Endodermal cell (in vitro differentiated cells): ENCODE data around the gene PTPRO. TPM values are rescaled to one million over a fixed set of nuclear protein-coding genes. Genes with fewer than 3 reads are reported as not detected.

Experiments
- DNase-seq: peaks from one replicate; pipeline ENCODE4 v3.0.0-alpha.2; 2017
- H3K27ac ChIP-seq: 2 replicates; pipeline ENCODE4 v1.5.1; 2013; ENCODE audit warnings: mild to moderate bottlenecking, low read depth, low read length, moderate library complexity
- H3K27me3 ChIP-seq: 2 replicates; pipeline ENCODE4 v1.6.1; 2013; ENCODE audit warnings: mild to moderate bottlenecking, low read length, moderate library complexity; ENCODE audit not compliant: insufficient read depth, control insufficient read depth, poor library complexity, severe bottlenecking
- H3K36me3 ChIP-seq: 2 replicates; pipeline ENCODE4 v1.7.0; 2013; ENCODE audit warnings: mild to moderate bottlenecking, low read length, moderate library complexity; ENCODE audit not compliant: control insufficient read depth, insufficient read depth
- H3K4me1 ChIP-seq: one replicate; pipeline ENCODE4 v1.7.0; 2013; ENCODE audit warnings: low read length; ENCODE audit not compliant: control insufficient read depth, insufficient read depth
- H3K4me3 ChIP-seq: 2 replicates; pipeline ENCODE4 v1.5.1; 2013; ENCODE audit warnings: mild to moderate bottlenecking, low read length, moderate library complexity
- H3K9ac ChIP-seq: 2 replicates; pipeline ENCODE4 v1.6.1; 2013; ENCODE audit warnings: mild to moderate bottlenecking, low read length, moderate library complexity; ENCODE audit not compliant: poor library complexity, severe bottlenecking; ENCODE audit errors: extremely low read depth
- H3K9me3 ChIP-seq: 2 replicates; pipeline ENCODE4 v1.6.1; 2013; ENCODE audit warnings: mild to moderate bottlenecking, low read length, moderate library complexity; ENCODE audit not compliant: control insufficient read depth
- H3K27ac Mint-ChIP-seq: 2 replicates; pipeline ENCODE4 v1.8.0; 2020; ENCODE audit warnings: mixed read lengths
- H3K27me3 Mint-ChIP-seq: 2 replicates; pipeline ENCODE4 v1.8.0; 2021; ENCODE audit warnings: mild to moderate bottlenecking, mixed read lengths; ENCODE audit not compliant: insufficient read depth
- H3K36me3 Mint-ChIP-seq: 2 replicates; pipeline ENCODE4 v1.8.0; 2020; ENCODE audit warnings: low read depth, mixed read lengths
- H3K4me1 Mint-ChIP-seq: 2 replicates; pipeline ENCODE4 v1.8.0; 2020; ENCODE audit warnings: mixed read lengths
- H3K4me3 Mint-ChIP-seq: 2 replicates; pipeline ENCODE4 v1.8.0; 2020; ENCODE audit warnings: mild to moderate bottlenecking, moderate library complexity, mixed read lengths
- H3K9me3 Mint-ChIP-seq: 2 replicates; pipeline ENCODE4 v1.8.0; 2020; ENCODE audit warnings: mild to moderate bottlenecking, mixed read lengths
- WGBS, 2 experiments: methylation state at CpG; one replicate each; pipeline versions ENCODE4 v1.1.5 to v1.1.7; 2013; ENCODE audit warnings: missing lambda C conversion rate in 2 of 2, mixed read lengths in 1 of 2; ENCODE audit not compliant: insufficient coverage in 1 of 2, insufficient read length in 1 of 2; 5-methylcytosine and 5-hydroxymethylcytosine counted together
- total RNA-seq, 2 donors: library from RNA; stranded (reverse); fragmentation: NEBNext Ultra II Directional in 1 of 2; extraction: Animal tissue kit (Norgen Biotek cat#: 25700) in 1 of 2; gene quantifications; 2 replicates in 1 of 2; 3 replicates in 1 of 2; pipeline ENCODE4 v1.2.1, GENCODE V29; 2021
- TF ChIP-seq, protein P1 (sequence below): fragments of 200-600 bp; sonication (generic); conservative IDR thresholded peaks from 2 replicates; pipeline ENCODE4 v1.5.0; 2021; ENCODE audit warnings: antibody characterized with exemption, mild to moderate bottlenecking

The PTPRO gene
- total RNA-seq, 2 donors from 2014 or later: 0.31 TPM; not detected in 1

- no peaks in the 10 kb centered on the region for H3K27me3 Mint-ChIP-seq
- H3K9ac ChIP-seq: no peak overlapping the region
- H3K9me3 ChIP-seq: no peaks in the 10 kb centered on the region
Measured at GRCh38 chr12:15444523-15444922, 122.2 kb downstream of the PTPRO start.

DNA sequence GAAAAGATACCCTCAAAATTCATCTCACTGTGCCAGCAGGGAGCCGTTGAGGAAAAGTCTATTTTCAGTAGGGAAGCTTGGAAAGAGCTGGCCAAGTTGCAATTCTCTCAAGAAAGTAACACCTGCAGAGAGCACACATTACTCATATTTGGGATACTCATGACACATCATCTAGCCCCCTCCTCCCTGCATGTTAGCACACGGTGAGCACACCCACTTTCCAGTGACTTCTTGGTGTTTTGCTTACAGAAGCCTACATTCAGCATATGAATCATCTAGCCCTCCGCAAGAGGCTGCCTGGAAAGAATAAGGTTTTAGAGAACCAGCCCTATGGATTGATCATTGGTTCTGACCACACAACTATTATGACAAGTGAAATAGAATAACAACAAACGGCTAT is 124.5 kb downstream of the PTPRO start:
- no peak overlapping the region for H3K27ac Mint-ChIP-seq
- Histone ChIP-seq H3K27me3 (no peaks in the 10 kb centered on the region), H3K9me3 (no peaks in the 10 kb centered on the region), H3K36me3 (no peaks in the 10 kb centered on the region), H3K4me1 (no peaks in the 10 kb centered on the region), H3K9ac (no peak overlapping the region), H3K27ac (no peak overlapping the region), H3K4me3 (no peak overlapping the region)
- H3K4me3 Mint-ChIP-seq: no peak overlapping the region
- no peaks in the 10 kb centered on the region for H3K4me1 Mint-ChIP-seq
- no peaks in the 10 kb centered on the region for H3K9me3 Mint-ChIP-seq
- TF ChIP-seq, protein P1, sequence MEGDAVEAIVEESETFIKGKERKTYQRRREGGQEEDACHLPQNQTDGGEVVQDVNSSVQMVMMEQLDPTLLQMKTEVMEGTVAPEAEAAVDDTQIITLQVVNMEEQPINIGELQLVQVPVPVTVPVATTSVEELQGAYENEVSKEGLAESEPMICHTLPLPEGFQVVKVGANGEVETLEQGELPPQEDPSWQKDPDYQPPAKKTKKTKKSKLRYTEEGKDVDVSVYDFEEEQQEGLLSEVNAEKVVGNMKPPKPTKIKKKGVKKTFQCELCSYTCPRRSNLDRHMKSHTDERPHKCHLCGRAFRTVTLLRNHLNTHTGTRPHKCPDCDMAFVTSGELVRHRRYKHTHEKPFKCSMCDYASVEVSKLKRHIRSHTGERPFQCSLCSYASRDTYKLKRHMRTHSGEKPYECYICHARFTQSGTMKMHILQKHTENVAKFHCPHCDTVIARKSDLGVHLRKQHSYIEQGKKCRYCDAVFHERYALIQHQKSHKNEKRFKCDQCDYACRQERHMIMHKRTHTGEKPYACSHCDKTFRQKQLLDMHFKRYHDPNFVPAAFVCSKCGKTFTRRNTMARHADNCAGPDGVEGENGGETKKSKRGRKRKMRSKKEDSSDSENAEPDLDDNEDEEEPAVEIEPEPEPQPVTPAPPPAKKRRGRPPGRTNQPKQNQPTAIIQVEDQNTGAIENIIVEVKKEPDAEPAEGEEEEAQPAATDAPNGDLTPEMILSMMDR: no peak
- WGBS, 2 experiments: 50 to 79% methylated on average over 2 to 4 of the region's 4 CpGs
- DNase-seq: no peak
- H3K36me3 Mint-ChIP-seq: no peaks in the 10 kb centered on the region
- no peaks in the 10 kb centered on the region for H3K27me3 Mint-ChIP-seq

More at GRCh38 chr12:15444523-15444922, 122.2 kb downstream of the PTPRO start:
- Histone ChIP-seq H3K36me3 (no peaks in the 10 kb centered on the region), H3K27ac (no peak overlapping the region), H3K4me3 (no peak overlapping the region), H3K27me3 (no peaks in the 10 kb centered on the region), H3K4me1 (no peaks in the 10 kb centered on the region)
- Mint-ChIP-seq H3K4me3 (no peak overlapping the region), H3K36me3 (no peaks in the 10 kb centered on the region), H3K27ac (no peak overlapping the region), H3K9me3 (no peaks in the 10 kb centered on the region), H3K4me1 (no peaks in the 10 kb centered on the region)
- TF ChIP-seq, protein P1: no peak
- 100% methylated on average over 1 of the region's 4 CpGs; no CpG with 5 or more reads in 1 of the 2 experiments for WGBS, 2 experiments
- no peak for DNase-seq

DNA sequence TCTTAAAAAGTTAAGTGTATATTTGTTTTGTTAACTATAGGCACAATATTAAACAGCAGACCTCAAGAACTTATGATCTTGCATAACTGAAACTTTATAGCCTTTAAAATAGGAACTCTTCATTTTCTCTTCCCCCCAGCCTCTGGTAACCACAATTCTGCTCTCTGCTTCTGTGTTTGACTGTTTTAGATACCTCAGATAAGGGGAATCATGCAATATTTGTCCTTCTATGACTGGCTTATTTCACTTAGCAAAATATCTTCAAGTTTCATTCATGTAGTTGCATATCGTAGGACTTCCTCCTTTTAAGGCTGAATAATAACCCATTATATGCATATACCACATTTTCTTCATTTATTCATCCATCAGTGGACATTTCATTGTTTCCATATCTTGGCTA is 131.3 kb downstream of the PTPRO start:
- DNase-seq: no peak
- Histone ChIP-seq H3K9ac (no peak overlapping the region), H3K4me1 (no peaks in the 10 kb centered on the region), H3K9me3 (peaks cover 8% of the 10 kb centered on the region), H3K27me3 (peaks cover 14% of the 10 kb centered on the region), H3K27ac (no peak overlapping the region), H3K4me3 (no peak overlapping the region), H3K36me3 (no peaks in the 10 kb centered on the region)
- peaks cover 8% of the 10 kb centered on the region for H3K9me3 Mint-ChIP-seq
- no peak overlapping the region for H3K4me3 Mint-ChIP-seq
- no peaks in the 10 kb centered on the region for H3K36me3 Mint-ChIP-seq
- no peak overlapping the region for H3K27ac Mint-ChIP-seq
- WGBS, 2 experiments: 85 to 86% methylated on average over 1 of the region's 1 CpG
- TF ChIP-seq, protein P1: no peak
- peaks cover 4% of the 10 kb centered on the region for H3K27me3 Mint-ChIP-seq
- no peaks in the 10 kb centered on the region for H3K4me1 Mint-ChIP-seq
